SKM-1 treated with dmso at 0.1 percent for 144 hours (cell line): ENCODE measurements around the gene CDC6.
A peak's percentile ranks its signal among the peaks of the same experiment; 100 is the strongest.

Experiments used
- DNase-seq: peaks from one replicate; lab custom pipeline; 2025; ENCODE audit not compliant: unreplicated experiment; lab: John Stamatoyannopoulos, UW

The CDC6 gene

GRCh38 chr17:40310882-40311391, 23.3 kb downstream of the CDC6 start:
- no peak for DNase-seq

DNA sequence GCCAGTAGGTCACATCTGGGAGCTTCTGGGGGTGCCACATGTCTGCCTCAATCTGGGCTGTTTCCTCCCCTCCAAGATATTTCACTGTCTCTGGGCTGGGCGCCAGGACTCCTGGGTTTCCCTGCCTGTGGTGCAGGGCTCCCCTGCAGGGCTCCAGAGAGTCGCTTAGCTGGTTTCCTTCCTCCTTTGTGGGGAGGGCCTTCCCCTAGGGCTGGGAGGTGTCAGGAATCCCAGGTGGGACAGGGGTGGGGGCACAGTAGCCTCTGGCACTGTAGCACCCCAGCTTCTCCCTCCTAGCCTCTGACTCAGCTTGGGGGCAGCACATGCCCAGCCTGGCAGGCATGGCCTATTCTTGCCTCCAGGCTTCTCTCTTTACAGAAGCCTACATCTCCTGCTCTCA, 23.9 kb downstream of the CDC6 start:
- DNase-seq, result no peak

- no peak for DNase-seq
Observed at GRCh38 chr17:40312131-40312731, 24.6 kb downstream of the CDC6 start.

DNA sequence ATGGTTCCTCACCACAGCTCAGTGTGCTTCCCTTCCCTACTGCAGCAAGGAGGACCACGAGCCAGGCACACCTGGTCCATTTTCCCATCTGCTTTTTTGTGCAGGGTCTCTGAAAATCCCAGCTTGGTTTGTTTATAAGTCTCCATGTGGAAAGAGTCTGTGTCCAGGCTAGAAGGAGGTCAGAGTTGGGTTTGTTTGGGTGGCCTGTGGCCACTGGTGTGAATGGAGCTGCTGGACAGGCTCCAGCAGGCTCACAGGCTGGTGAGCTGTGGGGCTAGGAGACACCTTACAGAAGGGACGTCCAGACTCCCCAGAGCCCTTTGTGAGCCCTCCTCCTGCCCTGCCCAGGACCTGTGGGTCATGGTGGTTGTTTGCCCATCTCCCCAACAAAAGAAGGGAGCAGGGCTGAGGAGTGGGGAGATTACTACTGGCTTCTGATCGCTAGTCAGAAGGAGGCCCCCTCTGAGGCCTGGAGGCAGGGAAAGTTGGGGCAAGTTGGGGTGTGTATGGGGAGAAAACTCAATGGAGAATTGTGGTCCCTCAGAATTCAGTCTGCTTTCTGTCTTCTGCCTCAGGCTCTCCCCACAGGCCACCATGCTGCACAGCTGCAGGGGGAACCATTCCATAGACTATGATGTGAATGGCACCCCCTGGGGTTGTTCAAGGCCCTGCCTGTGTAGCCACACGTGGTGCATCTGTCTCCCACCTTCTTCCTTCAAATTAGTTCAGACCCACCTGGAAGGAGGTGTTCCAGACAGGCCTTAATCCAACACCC, 25.4 kb downstream of the CDC6 start:
- no peak for DNase-seq

- DNase-seq, result no peak
Observed at GRCh38 chr17:40313668-40314583, 26.2 kb downstream of the CDC6 start.

- no peak for DNase-seq
Observed at GRCh38 chr17:40314584-40314956, 26.9 kb downstream of the CDC6 start.

DNA sequence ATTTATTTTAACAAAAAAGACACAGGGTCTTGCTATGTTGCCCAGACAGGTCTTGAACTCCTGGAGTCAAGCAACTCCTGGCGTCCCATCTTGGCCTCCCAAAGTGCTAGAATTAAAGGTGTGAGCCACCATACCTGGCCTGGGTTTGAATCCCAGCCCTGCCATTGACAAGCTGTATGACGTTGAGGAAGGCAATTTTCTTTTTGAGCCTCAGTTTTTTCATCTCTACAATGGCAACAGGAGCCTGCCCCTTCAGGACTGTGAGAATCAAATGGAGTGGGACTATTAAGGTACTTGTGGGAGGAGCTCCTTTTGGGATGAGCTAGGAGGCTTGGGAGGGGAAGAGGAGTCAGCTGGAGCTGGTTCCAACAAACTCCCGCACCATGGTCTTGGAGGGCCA, 27.5 kb downstream of the CDC6 start:
- DNase-seq, result no peak

DNA sequence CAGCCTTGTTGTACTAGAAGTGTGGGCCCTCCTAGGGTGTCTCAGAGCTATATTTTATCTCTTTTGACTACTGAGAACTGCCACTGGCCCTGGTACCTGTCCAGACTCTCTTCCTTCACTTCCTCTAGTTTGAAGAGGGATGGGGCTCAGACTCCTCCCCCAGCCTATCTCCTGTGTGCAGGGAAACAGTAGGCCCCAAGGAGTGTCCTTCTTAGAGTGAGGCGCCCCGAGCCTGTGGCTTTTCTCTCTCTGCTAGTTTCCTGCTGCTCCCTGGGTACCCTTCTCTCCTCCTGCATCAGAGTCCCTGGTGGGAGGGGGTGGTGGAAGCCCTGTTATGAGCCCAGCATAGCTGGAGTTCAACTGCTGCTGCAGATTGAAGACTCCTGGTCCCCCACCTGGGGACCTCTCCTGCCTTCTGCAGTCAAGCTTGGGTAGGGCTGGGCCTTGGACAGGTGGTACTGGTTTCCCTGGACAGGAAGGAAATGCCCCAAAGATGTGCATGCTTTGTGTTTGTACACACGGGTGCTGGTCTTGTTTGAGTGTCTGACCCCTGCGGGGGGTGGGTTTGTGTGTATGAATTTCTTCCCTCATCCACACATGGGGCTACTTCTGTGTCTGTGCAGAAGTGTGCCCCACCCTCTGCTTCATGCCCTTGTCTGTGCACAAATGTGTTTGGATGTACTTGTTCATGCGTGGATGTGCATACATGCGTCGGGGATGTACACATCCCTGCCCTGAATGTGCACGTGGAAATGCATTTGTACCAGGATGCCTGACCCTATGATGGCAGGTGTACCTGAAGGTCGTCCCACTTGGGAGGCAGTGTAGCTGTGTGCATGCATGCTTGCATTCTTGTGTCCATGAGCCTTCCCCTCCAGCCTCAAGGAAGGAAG, 28.2 kb downstream of the CDC6 start:
- peak; percentile 37 for DNase-seq

DNA sequence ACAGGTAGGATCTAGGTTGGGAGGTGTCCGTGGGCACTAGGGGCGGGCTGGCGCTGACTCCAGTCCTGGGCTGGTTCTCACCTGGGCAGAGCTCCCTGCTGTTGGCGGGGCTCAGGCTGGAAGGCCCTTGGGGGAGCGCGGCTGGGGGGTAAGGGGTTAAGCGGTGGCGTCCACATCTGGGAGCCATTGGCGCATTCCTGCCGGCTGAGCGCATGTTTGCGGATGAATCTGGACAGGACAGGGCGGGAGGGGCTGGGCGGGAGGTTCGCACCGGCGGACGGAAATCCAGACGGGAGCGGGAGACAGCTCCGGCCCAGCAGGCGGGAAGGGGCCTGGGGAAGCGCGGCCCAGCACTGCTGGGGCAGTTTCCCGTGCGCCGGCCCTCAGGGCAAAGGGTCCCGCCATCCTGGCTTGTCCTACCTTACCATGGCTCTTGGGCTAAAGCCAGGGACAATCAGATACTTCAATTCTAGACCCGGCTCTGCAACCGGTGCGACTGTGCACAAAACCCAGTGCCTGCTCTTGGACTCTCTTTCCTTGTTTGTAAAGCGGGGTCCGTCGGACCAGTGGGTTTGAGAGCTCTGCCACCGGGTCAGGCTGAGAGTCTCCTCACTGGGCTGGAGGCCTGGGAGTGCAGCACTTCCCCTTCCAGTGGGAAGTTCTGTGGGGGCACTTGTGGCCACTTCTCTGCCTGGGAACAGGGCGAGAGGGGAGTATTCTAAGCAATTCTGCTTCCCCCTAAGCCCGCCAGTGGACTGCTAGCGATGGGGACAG, 29.1 kb downstream of the CDC6 start:
- no peak for DNase-seq

DNA sequence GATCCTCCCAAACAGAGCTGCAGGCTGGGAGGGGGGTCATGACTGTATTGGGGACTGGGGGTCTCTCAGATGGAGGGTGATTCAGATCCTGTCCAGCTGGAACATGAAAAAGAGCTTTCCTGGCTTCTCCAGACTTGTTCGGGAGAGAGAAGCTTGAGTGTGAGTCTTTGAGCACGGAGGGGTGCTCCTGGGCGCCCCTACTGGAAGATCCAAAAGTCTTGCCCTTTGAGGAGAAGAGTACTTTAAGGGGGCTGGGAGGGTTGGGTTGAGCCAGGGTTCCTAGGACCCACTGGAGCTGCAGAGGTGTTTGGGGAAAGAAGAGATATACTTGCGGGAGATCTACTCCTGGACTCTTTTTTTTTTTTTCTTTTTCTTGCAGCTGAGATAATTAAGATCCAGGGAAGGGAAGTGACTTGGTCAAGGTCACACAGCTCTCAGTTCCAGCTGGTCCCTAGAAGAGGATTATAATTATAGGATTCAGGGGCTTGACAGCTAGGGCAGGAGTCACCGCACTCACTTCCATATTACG, 29.7 kb downstream of the CDC6 start:
- DNase-seq, result peak; percentile 30

GRCh38 chr17:40317880-40318829, 30.5 kb downstream of the CDC6 start:
- peak; percentile 94 for DNase-seq

- DNase-seq, result no peak
Observed at GRCh38 chr17:40318830-40319391, 31.2 kb downstream of the CDC6 start.

DNA sequence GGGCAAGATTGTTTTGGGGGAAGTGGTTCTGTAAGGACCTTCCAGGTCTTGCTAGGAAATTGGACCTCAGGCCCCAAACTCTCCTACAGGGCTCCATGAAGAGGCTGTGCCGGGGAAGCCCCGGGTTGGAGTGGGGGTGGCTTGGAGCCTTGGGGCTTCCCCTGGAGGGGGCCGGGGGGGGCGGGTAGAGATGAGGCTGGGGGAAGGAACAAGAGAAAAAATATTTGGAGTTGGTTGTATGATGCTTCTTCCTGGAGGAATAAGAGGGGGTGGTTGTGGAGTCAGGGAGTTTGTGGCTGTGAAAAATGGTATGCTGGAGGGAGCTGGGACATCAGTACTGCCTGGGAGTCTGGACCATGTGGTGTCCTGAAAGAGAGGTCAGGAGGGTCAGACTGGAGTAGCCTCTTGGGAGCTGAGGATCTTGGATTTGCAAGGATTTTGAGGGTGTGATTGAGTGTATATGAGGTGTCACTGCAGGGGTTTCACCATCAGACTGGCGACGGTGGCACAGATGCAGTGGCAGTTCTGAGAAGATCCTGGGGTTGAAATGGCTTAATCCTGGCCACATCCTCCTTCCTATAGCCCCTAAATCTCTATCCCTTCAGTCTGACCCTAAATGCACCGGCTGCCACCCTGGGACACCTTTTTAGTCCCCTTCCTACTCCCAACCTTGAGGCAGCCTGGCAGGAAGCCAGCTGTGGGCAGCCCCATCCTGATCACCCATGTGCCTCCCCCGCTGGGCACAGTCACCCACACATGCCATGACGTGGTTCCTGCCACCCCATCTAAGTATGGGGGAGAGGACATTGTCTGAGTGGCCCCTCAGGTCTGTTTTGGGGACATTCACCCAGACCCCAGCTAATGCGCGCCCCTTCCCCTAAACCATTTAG, 32.2 kb downstream of the CDC6 start:
- DNase-seq, result no peak

DNA sequence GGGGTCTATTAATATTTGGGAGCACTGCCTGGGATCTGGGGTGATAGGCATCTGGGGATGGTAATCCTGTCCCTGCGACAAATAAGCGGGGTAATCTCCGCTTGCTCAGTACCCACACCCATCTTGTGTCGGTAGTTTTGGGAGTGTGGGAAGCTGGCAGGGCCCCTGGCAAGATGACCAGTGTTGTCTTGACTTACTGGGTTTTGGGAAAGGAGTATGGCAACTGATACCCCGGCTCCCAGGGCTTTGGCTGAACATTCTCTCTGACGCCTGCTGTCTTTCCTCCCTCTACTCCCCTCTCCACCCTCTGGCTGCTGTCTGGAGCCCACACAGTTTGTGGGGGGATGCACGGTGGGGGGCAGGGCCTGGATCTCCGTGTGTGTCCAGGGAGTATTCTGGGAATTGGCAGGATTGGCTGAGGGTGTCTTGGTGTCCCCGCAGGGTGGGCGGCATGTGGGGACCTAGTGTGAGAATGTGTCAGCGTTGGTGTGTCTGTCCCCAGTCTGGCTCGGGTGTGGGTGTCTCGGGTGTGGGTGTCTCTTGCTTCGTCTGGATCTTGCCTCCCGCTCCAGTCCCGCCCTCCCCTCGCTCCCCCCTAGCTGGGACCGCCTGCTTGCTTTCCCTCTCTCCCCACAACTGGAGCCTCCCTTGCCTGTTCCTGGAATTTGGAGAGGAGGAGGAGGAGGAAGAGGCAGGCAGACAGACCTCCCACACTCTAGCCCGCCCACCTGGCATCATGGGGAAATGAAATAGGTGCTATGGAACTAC, 33.3 kb downstream of the CDC6 start:
- DNase-seq, result no peak

- no peak for DNase-seq
Observed at GRCh38 chr17:40321524-40321929, 33.8 kb downstream of the CDC6 start.

DNA sequence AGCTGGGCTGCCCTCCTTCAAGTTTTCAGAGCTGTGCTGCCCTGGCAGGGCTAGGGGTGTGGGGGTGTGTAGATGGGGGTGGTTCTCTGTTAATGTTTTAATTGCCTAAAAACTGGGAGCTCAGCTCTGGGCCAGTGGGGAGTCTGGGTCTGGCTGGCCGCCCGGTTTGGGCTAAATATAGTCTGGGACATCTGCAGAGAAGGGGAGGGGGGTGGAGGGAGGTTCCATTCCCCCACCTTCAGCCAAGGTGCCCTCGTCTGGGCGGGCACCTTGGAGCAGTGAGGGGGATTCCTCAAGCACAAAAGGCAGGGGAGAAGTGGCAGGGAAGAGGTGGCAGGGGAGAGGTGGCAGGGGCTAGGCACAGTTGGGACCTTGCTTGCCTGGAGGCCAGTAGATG, 34.3 kb downstream of the CDC6 start:
- DNase-seq, result no peak
